NCI-H2107 treated with DMSO at 0.1 percent for 48 hours (cell line): Measurements from ENCODE around the gene LGALS3BP.

Source experiments
- DNase-seq: peaks from one replicate; lab custom pipeline; 2025; ENCODE audit not compliant: unreplicated experiment; lab: John Stamatoyannopoulos, UW

Gene LGALS3BP

DNA sequence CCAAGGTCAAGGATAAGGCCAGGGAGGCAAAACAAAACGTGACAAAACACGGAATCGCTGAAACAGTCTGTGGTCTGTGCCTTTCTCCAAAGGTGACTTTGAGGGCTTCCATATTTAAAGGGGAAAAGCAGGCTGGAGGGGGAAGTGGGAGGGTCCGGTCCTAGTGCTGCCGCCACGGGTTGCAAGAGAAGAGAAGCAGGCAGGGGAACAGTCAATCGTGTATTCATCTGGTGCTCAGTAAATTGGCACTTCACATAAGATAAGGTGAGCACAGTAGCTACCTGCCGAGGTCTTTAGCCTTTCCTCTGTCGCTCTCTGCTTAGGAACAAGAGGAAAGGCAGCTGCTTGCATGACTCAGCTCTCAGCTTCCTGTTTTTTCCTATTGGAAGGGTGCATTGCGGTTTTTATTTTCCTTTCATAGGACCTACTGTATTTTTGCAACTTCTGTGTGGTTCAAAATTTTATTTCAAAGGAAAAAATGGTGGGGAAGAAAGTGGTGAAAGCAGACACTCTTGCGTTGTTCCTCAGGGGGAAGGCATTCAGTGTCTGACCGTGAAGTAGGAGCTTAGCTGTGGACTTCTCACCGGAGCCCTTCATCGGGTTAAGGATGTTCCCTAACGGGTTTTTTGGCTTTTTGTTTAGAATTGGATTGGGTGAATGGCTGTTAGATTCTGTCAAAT is 7.1 kb upstream of the LGALS3BP start:
- peak; percentile 69 for DNase-seq

DNA sequence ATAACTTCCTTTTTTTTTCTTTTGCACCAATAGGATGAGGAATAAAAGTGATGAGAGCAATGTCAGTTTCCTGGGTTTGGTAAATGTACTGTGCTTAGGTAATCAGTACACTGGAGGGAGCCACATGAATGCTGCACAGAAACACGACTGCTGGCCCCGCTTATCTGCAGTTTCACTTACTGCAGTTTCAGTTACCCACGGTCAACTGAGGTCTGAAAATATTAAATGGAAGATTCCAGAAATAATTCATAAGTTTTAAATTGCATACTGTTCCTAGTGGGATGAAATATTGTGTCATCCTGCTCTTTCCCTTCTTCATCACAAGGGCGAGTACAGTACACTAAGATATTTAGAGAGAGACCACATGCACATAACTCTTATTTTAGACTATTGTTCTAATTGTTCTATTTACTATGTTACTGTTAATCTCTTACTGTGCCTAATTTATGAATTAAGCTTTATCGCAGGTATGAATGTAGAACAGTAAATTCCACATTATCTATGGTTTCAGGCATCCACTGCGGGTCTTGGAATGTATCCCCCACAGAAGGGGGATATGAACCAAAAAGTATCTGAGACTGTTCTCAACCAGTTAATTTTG is 6.4 kb upstream of the LGALS3BP start:
- peak; percentile 56 for DNase-seq

DNA sequence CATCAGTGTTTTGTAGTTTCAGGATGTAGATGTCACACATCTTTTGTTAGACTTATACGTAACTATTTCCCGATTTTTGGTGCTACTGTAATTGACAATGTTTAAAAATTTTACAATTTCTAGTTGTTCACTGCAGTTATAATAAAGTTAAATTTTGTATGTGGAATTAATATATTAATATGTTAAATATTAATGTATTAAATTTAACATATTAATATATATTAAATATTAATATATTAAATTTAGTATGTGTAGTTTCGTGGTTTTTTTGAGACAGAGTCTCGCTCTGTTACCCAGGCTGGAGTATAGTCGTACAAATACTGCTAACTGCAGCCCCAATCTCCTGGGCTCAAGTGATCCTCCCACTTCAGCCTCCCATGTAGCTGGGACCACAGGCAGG is 5.7 kb upstream of the LGALS3BP start:
- no peak for DNase-seq

DNA sequence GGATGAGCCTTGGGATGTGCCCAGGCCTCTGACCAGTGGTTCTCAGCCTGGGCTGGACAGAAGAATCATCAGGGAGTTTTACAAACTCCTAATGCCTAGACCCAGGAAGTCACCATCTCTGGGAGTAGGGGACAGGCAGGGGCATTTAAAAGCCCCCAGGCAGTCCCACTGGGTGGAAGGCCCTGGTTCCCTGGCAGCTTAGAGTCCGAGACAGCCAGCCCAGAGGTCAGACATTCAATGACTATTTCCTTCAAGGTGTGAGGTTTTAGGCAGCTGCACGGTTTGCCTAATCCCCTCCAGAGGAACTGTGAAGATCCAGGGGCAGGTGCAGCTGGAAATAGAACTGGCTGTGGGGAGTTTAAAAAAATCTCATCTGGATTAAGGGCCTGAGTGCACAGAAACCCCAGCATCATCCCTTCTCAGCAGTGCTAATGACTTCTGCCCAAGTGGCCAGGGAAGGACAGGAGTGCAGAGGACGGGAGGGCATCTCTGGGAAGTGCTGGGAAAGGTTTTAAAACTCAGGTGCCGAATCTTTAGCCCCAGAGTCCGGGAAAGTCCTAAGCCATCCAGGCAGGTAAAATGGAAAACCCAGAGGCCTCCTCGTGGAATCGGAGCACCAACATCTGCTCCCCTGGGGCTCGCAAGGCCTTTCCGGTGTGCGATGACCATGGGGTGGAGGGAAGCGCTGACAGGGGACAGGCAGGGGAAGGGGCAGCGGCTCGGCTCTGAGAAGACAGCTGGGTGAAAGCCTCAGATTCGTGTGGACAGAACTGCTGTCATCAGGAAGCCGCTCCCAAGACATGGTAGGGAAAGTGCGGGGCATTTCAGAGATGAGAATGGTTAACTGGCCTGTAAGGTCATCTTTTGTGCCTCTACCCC is 1.5 kb upstream of the LGALS3BP start:
- no peak for DNase-seq

DNA sequence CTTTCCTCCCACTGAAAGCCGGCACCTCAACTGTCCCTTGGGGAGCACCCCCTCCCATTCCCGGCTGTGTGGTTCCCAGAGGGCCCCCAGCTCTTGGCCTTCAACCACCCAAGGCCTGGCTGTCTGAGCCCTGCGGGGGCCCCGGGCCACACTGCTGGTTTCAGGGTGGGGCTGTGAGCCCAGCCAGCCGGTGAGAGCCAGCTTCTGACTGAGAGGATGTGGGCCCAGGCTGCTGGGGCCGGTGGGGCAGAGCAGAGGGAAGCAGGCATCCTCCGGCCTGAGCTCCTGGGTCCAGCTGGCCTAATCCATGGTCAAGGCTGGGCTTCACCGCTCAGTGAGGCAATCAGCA is 875 bp upstream of the LGALS3BP start:
- no peak for DNase-seq

DNA sequence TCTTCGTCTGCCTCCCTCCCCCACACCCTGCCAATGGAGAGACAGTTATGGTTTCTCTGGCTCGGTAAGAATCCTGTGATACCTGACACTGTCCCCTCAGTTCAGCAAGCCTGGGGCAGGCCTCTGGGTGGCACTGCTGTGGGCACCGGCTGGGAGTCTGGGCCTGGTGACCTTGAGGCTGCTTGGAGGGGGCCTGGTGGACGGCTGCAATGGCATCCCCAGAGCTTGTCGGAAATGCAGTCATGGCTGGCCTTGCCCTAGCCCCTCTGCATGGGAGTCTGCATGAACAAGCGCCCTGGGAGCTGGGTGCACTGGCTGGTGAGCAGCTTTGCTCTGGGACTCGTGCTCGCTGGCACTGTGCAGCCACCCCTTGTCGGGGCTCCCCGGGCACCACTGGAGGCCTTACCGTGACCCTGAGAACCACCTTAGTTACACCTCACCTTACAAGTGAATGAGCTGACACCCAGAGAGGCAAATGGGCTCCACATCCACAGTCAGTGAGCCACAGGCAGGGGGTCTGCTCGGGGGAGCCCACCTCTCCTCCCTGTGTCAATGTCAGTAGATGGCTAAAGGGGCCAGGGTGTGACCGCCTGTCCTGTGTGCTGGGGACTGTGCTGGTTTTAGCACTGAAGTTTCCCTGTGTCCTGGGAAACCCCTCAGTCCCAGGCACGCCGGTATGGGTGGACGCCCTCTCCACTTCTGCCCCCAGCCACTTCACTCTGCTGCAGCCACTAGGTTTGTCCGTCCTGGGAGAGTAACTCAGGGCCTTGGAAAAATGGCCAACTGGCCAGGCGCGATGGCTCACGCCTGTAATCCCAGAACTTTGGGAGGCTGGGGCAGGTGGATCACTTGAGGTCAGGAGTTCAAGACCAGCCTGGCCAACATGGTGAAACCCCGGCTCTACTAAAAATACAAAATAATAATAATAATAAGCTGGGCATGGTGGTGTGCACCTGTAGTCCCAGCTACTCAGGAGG is 1.4 kb downstream of the LGALS3BP start:
- peak; percentile 38 for DNase-seq

DNA sequence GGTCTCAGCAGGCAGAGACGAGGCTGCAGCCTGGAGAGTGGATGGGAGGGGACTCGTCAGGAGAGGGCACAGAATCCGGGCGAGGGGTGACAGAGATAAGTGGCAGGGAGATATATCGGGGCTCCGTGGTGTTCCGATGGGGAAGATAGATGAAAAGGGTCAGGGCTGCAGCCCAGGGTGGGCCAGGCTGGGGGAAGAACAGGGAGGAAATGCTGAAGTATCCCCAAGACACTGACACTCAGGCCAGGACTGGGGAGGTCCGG is 2.1 kb downstream of the LGALS3BP start:
- DNase-seq: no peak

DNA sequence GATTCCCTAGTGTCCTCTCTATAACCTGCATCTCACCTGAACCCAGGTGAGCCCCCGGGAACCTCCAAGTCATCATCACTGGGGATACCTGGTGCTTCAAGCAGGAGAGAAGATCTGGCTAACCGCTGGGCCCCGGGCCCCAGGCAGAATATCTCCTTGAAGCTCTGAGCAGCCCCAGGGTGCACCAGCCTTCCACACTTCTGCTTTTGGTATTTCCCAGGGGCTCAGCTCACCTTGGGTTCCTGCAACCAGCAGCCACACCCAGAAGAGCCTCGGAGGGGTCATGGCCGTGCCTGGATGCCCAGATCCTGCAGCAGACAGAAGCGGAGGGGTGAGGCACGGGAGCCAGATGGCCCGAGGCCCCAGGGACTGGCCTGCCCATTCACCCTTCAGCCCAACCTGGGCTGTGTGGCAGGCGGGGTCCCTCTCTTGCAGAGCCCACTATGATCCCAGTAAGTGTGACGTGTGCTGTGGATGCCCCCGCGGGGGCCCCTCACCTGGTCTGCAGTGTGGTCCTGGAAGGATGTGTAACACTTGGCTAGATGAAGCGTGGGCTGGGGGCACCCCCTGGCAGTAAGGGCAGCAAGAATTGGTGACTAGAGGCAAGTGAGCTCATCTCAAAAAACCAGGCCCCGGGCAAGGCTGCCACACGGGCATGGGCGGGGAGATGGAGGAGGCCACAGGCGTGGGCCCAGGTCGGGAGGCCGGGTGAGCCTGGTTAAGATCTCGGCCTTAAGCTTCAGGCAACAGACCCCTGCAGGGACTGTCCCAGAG is 2.6 kb downstream of the LGALS3BP start:
- no peak for DNase-seq

DNA sequence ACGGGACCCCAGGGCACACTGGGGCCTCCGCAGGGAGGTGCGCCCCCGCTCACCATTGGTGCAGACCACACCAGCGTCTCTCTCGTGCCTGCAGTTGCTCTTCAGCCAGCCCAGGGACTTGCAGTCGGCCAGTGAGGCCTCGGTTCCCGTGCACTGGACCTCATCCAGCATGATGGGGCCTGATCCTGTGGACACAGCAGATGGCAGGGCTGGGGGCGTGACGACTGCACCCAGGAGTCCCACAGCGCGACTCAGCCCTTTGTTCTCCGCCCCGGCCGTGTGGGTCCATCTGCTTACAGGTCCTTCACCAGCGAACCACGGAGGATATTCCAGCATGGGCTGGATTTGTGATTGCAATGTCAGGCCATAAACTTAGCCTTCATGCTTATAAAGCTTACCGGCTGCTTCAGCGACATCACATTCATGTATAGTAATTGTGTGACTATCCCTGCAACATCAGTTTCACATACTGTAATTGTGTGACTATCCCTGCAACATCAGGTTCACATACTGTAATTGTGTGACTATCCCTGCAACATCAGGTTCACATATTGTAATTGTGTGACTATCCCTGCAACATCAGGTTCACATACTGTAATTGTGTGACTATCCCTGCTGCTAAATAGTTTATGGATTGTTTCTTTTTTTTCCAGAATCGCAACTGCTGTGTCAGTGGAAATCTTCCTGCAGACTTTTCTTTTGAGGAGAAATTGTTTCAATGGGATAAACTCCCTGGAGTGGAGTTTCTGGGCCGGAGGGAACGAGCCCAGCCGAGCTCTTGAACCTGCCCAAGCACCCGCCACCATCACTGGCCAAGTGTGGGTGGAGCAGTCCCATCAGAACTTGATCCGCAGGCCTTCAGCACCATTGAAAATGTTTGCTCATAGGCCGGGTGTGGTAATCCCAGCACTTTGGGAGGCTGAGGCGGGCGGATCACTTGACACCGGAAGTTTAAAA is 4.8 kb downstream of the LGALS3BP start:
- DNase-seq: no peak

DNA sequence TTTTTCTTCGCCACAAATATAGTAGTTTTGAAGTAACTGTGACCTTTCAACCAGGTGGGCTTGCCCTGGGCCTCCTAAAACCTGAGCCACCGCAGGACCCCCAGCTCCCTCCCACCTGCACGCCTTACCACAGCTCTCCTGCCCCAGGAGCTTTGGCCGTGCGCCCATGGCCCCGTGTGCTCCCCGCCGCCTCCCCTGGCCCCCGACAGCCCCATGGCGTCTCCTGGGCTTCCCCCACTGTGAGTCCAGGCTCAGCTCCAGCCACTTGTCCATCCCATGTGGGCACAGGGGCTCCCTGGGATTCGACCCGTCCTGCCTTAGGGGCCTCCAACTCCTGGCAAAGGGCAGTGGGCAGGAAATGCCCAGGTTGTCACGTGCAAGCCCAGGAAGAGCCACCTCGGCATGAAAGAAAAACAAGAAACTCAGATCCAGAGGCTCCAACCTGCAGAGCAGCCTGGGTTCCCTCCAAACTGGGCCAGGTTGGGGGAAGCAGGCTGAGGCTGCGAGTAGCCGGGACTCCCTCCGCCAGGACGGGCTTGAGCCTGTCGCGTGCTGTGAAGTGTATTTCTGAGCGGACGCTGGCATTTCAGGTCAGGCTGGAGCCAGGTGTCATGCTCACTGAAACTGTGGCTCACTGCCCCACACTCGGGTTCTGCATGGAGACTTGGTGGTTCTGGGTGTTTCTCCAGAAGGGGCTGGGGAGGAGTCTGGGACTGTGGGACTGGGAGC is 5.8 kb downstream of the LGALS3BP start:
- no peak for DNase-seq

DNA sequence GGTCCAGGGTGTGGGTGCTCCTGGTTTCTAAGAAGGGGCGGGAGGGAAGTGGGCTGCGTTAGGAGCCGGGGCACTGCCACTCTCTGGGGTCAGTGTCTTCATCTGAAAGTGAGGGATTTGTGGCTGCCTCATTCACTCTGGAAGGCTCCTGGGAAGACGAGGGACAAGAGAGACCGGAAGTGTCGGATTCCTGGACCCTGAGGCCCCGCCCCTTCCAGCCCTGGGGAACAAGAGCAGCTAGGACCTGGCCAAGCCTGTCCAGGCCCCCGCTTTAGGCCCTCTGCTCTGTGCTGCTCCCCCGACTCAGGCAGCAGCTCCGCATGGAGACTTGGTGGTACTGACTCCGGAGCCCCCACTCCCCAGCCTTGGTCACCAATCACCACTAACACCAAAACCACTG is 6.5 kb downstream of the LGALS3BP start:
- no peak for DNase-seq

DNA sequence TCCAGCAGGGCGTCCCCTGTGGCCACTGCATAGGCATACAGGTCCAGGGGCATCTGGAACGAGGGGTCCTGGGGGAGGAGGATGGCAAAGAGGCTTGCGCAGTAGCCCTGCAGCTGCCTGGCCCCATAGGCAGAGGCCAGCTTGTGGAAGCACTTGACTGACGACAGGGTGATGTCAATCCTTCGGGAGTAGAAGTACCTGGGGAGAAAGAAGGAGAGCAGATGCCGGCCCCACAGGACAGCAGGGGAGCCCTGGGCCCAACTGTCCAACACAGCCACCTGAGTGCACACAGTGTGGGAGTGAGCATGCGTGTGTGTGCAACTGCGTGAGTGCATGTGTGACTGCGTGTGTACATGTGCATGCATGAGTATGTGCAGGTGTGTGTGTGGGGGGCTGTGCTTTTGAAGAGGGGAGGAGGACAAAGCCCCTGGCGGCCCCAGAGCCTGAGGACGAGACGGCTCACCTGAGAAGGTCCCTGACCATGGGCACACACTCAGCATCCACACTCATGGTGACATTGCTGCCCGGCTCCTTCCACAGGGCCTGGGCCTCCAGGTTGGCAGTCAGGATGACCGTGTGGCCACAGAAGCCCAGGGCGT is 7.1 kb downstream of the LGALS3BP start:
- DNase-seq: no peak

DNA sequence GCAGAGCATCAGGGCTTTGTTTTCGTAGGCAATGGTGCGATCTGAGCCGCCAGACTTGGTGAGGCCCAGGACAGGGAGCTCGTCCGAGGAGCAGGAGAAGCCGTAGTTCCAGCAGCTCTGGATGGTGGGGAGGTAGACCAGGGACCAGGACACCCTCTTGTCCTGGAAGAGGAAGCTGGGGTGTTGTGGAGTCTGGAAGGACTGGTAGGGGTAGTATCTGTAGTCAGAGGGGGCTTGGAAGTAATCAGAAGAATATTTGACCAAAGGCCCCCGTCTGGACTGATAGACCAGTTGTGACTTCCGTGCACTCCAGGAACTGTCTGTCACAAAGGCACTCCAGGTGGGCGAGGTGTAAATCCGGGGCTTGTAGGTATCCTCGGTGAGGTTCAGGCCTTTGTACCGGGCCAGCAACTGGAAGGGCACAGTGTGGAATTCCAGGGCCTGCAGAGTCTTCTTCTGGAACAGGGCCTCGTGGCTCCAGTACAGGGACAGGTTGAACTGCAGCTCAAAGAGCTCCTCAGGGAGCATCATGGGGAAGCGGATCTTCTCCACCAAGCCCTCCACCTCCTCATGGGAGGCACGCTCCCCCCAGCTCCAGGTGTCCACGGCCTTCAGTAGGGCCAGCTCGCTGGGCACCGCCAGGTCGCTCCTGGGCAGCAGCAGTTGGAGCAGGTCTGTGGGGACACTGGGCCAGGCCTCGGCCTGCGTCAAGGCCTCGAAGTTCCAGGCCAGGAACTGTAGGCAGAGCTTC is 7.8 kb downstream of the LGALS3BP start:
- no peak for DNase-seq

DNA sequence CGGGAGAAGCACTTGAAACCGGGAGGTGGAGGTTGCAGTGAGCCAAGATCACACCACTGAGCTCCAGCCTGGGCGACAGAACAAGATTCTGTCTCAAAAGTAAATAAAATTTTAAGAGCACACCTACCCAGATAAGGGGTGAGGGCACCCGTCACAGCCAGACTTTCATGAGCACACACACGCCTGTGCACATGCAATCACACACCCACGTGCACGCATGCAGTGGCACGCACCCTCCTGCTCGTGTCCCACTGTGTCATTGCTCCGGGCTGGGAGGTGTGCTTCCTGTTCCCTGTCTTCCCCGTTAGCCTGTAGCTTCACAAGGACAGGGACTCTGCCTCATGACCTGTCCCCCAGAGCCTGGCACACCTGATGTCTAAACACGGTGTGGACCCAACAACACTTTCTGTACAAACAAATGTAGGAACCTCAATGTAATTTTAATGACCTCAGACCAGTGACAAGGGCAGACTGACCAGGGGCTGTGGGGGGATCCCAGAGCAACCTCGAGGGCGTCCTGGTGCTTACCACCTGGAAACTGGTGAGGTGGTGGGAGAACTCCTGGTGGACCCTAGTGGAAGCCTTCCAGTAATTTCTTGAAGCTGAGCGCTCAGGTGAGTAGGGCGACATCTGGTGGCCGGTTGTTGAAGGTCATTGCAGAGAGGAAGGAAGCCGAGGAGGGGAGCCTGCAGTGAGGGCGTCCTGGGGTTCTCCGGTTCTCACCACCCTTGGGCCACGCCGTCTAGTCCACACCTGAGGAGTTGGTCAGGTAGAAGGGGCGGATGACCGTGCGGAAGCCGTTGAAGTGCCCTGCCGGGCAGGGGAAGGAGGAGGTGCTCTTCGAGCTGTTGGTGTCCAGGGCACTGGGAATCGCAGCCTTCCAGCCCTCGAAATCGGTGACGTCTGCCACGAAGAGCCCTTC is 8.6 kb downstream of the LGALS3BP start:
- DNase-seq: peak; percentile 59

DNA sequence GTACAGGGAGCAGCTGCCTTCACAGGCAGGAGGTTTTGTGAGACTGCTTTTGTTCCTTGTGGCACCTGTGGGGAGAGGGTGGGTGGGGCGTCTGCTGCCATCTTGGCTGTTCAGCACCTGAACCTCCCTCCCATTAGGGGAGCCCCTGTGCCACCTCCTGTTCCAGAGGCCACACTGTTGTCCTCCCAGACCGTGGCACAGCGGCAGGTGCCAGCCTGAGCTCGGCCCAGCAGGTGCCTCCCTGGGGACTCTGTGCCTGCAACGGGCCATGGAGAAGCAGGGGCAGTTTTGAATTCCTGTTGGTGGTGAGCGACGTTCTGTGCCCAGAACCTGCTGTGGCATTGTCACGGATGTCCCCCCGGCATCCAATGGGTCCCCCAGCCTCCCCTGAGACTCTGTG is 9.9 kb downstream of the LGALS3BP start:
- peak; percentile 95 for DNase-seq

DNA sequence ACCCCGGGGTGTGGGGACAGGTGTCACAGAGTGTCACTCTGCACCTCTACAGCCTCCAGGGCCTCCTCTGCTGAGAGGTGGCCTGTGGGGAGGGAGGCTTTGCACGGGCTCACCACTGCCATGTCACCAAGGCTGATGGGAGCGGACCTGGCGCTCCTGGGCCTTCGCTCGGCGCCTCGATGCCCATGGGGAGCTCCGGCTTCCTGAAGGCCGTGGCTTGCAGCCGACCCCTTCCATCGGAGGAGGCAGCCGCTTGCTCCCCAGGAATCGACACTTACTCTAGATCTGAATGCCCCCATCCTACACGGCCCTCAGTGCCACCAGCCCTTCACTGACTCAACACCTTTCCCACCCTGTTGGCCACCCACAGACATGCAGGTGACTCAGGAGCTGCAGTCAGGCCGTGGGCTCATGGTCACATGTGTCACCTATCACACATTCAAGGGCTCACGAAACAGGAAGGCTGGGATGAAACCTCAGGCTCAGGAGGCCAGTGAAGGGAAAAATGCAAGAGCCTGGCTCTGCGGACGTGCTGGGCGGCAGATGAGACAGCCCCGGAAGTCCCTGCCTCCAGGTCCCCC is 11.9 kb downstream of the LGALS3BP start:
- DNase-seq: no peak
